Measurements from ENCODE around the gene SPINK4. TPM values are rescaled to one million over a fixed set of nuclear protein-coding genes. Genes with fewer than 3 reads are reported as not detected.

Gene SPINK4
- total RNA-seq, 2 donors from 2014 or later: not detected

DNA sequence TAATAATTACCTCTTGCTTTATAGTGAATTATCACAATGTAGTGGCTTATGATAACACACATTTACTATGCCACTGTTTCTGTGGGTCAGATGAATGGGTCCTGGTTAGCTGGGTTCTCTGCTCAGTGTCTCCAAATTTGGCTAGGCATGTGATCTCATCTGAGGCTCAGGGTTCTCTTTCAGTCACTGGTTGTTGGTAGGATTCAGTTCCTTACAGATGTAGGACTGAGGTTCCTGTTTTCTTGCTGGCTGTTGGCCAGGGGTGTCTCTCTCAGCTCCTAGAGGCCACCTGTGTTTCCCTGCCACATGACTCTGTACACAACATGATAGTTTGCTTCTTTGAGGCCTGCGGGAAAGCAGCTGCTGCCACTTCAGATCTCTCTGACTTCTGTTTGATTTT lies 57.5 kb downstream of the SPINK4 start:
- Mint-ChIP-seq H3K4me1 (ENCODE audit: low read depth in 2 of 2) (peaks cover 54 to 55% of the 10 kb centered on the region in 2 donors), H3K36me3 (peaks cover 48% of the 10 kb centered on the region), H3K27me3 (no peaks in the 10 kb centered on the region), H3K27ac (peak overlapping the region; percentile 63 to 68), H3K9me3 (no peaks in the 10 kb centered on the region), H3K4me3 (peak overlapping the region; percentile 59)
- no peak for DNase-seq (ENCODE audit: low spot score)
- ATAC-seq: no peak

Other genes starting within 250 kb of the SPINK4 start
- 10 to 100 TPM; 33.4 to 52.4 TPM for gene APTX, start 238.5 kb upstream of the SPINK4 start, total RNA-seq
- 100 to 1,000 TPM; 219 to 220 TPM for gene DNAJA1, start 214.9 kb upstream of the SPINK4 start, total RNA-seq
- 10 to 100 TPM; 22.5 to 22.7 TPM for gene SMU1, start 163.5 kb upstream of the SPINK4 start, total RNA-seq
- 10 to 100 TPM; 51.4 to 90.6 TPM for gene B4GALT1, start 72.8 kb upstream of the SPINK4 start, total RNA-seq
- 100 to 1,000 TPM in 1 of 2 donors, 10 to 100 TPM in 1; 46.1 to 115 TPM for gene BAG1, start 24.5 kb downstream of the SPINK4 start, total RNA-seq
- 10 to 100 TPM; 40.8 to 63.2 TPM for gene CHMP5, start 24.9 kb downstream of the SPINK4 start, total RNA-seq
- 10 to 100 TPM; 41.6 to 57.9 TPM for gene NFX1, start 50.3 kb downstream of the SPINK4 start, total RNA-seq
- not detected for gene AQP7, start 162.4 kb downstream of the SPINK4 start, total RNA-seq
- 1 to 10 TPM; 1.4 to 1.9 TPM for gene AQP3, start 207.4 kb downstream of the SPINK4 start, total RNA-seq
- gene NOL6, start 233.8 kb downstream of the SPINK4 start, total RNA-seq: 100 to 1,000 TPM in 1 of 2 donors, 10 to 100 TPM in 1; 48.3 to 104 TPM